Prostate gland (tissue), 2 donors: ENCODE data around the gene PSTK. TPM values are rescaled to one million over a fixed set of nuclear protein-coding genes. Genes with fewer than 3 reads are reported as not detected.

Experiments used
- DNase-seq: peaks from one replicate; pipeline ENCODE4 v3.0.0-alpha.2; 2019; ENCODE audit warnings: low spot score
- H3K27ac ChIP-seq, 2 donors: fragments of 200-600 bp; sonication (generic); 2 replicates each; pipeline ENCODE4 v1.5.1; 2017 to 2019
- H3K27me3 ChIP-seq: fragments of 200-600 bp; sonication (generic); replicated peaks from 2 replicates; pipeline ENCODE4 v1.5.1; 2019; ENCODE audit not compliant: insufficient read depth
- H3K36me3 ChIP-seq, 2 donors: fragments of 200-600 bp; sonication (generic); 1 replicate in 1 of 2; 2 replicates in 1 of 2; pipeline versions ENCODE4 v1.5.1 to v1.8.1; 2017 to 2019
- H3K4me1 ChIP-seq: fragments of 200-600 bp; sonication (generic); replicated peaks from 2 replicates; pipeline ENCODE4 v1.5.1; 2019
- H3K4me3 ChIP-seq, 2 donors: fragments of 200-600 bp; sonication (generic); 2 replicates each; pipeline ENCODE4 v1.5.1; 2017 to 2019
- H3K9me3 ChIP-seq: fragments of 200-600 bp; sonication (generic); 2 replicates; pipeline ENCODE4 v1.5.1; 2017
- CTCF ChIP-seq, 4 experiments: fragments of 200-600 bp in 2 of 4; fragments of 450-650 bp in 2 of 4; sonication (generic) in 2 of 4; IDR thresholded peaks; 1 replicate in 3 of 4; 2 replicates in 1 of 4; pipeline ENCODE4 v1.5.1; 2016 to 2019; ENCODE audit warnings: antibody characterized with exemption in 4 of 4, mild to moderate bottlenecking in 2 of 4, moderate library complexity in 2 of 4
- POLR2A ChIP-seq: fragments of 450-650 bp; IDR thresholded peaks from one replicate; pipeline ENCODE4 v1.6.1; 2016; ENCODE audit warnings: antibody characterized with exemption, mild to moderate bottlenecking
- POLR2AphosphoS5 ChIP-seq: sonication (generic); formaldehyde crosslinking; IDR thresholded peaks from one replicate; pipeline ENCODE4 v1.6.1; 2017; ENCODE audit warnings: antibody characterized with exemption
- WGBS: methylation state at CpG from one replicate; pipeline ENCODE4 v1.1.5; 2018; 5-methylcytosine and 5-hydroxymethylcytosine counted together
- intact Hi-C: fragments of 100-400 bp; cut with DNase I; formaldehyde crosslinking; loops from one replicate; pipeline ENCODE4 v1.14.2; 2022
- total RNA-seq, 2 donors: library from RNA; depleted of rRNA; stranded (reverse); fragments of >200 nt; gene quantifications; one replicate each; pipeline ENCODE4 v1.1.0, GENCODE V29; 2016

PSTK gene
- total RNA-seq, 2 donors from 2014 or later, result 5.1 to 10.0 TPM

- intact Hi-C loops, result no loop called here
- DNase-seq, result no peak
- Histone ChIP-seq H3K9me3 (no peaks in the 10 kb centered on the region), H3K36me3 (peaks cover 0 to 3% of the 10 kb centered on the region in 2 donors), H3K4me1 (no peaks in the 10 kb centered on the region), H3K27ac (no peak overlapping the region), H3K27me3 (no peaks in the 10 kb centered on the region), H3K4me3 (no peak overlapping the region)
- no peak for TF ChIP-seq POLR2AphosphoS5
- no peak for TF ChIP-seq CTCF (IDR thresholded peaks at IDR 0.05)
- TF ChIP-seq POLR2A, result no peak
- 87% methylated on average over 3 of the region's 3 CpGs for WGBS
Measured at GRCh38 chr10:122997864-122998263, 17.7 kb downstream of the PSTK start.

GRCh38 chr10:122998360-122998917, 18.2 kb downstream of the PSTK start:
- TF ChIP-seq POLR2AphosphoS5 (no peak), CTCF (IDR thresholded peaks at IDR 0.05) (no peak), POLR2A (no peak)
- Histone ChIP-seq H3K4me1 (no peaks in the 10 kb centered on the region), H3K4me3 (no peak overlapping the region), H3K27me3 (no peaks in the 10 kb centered on the region), H3K36me3 (peaks cover 0 to 3% of the 10 kb centered on the region in 2 donors), H3K27ac (no peak overlapping the region), H3K9me3 (no peaks in the 10 kb centered on the region)
- intact Hi-C loops, result no loop called here
- 91% methylated on average over 6 of the region's 6 CpGs for WGBS
- DNase-seq, result no peak

GRCh38 chr10:122998934-122999333, 18.7 kb downstream of the PSTK start:
- 97% methylated on average over 3 of the region's 3 CpGs for whole genome bisulfite sequencing
- TF ChIP-seq CTCF (IDR thresholded peaks at IDR 0.05) (no peak), POLR2A (no peak), POLR2AphosphoS5 (no peak)
- no peak for DNase-seq
- Histone ChIP-seq H3K36me3 (peaks cover 0 to 3% of the 10 kb centered on the region in 2 donors), H3K27me3 (no peaks in the 10 kb centered on the region), H3K4me1 (no peaks in the 10 kb centered on the region), H3K4me3 (no peak overlapping the region), H3K9me3 (no peaks in the 10 kb centered on the region), H3K27ac (no peak overlapping the region)
- intact Hi-C loops, result no loop called here

- no peak for DNase-seq
- H3K9me3 ChIP-seq, result no peaks in the 10 kb centered on the region
- no peak overlapping the region for H3K27ac ChIP-seq
- intact Hi-C loops, result no loop called here
- 55% methylated on average over 3 of the region's 3 CpGs for WGBS
- TF ChIP-seq CTCF (IDR thresholded peaks at IDR 0.05) (no peak), POLR2A (no peak), POLR2AphosphoS5 (no peak)
- H3K27me3 ChIP-seq, result no peaks in the 10 kb centered on the region
- no peaks in the 10 kb centered on the region for H3K4me1 ChIP-seq
- no peak overlapping the region for H3K4me3 ChIP-seq
- H3K36me3 ChIP-seq, result peaks cover 0 to 3% of the 10 kb centered on the region in 2 donors
Measured at GRCh38 chr10:122999347-122999746, 19.1 kb downstream of the PSTK start.

GRCh38 chr10:123000155-123000554, 20.0 kb downstream of the PSTK start:
- no peak for DNase-seq

More at GRCh38 chr10:123000155-123000554, 20.0 kb downstream of the PSTK start:
- WGBS, result 80% methylated on average over 3 of the region's 3 CpGs
- no peaks in the 10 kb centered on the region for H3K27me3 ChIP-seq
- intact Hi-C loops, result no loop called here
- TF ChIP-seq POLR2AphosphoS5 (no peak), CTCF (IDR thresholded peaks at IDR 0.05) (no peak), POLR2A (no peak)
- no peaks in the 10 kb centered on the region for H3K4me1 ChIP-seq
- H3K36me3 ChIP-seq, result peaks cover 0 to 2% of the 10 kb centered on the region in 2 donors
- H3K27ac ChIP-seq, result no peak overlapping the region
- no peak overlapping the region for H3K4me3 ChIP-seq
- H3K9me3 ChIP-seq, result no peaks in the 10 kb centered on the region
